ENCODE results near the gene TAS1R1.

TAS1R1 gene

DNA sequence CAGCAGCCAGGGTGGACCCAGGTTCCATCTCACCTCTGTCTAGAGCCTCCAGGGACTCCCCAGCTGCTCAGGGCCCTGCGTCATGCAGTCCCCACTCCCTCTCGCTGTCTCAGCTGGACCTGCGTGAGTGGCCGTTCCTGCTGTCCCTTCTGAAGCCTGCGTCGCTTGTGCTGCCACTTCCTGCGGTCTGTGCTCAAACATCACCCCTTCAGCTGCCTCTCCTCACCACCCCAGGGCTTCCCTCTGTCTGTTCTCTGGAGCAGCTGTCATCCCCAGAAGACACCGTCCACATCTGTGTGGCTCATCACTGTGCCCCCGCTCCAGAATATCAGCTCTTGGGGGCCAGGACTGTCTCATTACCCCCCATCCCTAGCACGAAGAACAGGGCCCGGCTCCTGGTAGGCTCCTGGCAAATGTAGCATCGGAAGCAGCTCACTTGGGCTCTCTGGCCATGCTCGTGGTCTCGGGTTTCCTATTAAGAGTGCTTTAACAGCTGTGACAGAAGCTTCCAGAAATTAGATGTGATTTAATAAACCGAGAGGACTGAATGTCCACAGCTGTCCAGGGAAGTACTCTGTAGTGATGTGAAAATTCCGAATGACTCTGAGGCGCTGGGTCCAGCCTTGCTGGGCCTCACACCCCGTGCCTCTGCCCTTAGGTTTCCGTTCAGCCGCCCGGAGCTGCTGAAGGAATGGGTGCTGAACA, 72.9 kb downstream of the TAS1R1 start:
- in situ Hi-C loops (cut with MboI; ENCODE audit: low sequenced_read_pairs) = no loop called here

DNA sequence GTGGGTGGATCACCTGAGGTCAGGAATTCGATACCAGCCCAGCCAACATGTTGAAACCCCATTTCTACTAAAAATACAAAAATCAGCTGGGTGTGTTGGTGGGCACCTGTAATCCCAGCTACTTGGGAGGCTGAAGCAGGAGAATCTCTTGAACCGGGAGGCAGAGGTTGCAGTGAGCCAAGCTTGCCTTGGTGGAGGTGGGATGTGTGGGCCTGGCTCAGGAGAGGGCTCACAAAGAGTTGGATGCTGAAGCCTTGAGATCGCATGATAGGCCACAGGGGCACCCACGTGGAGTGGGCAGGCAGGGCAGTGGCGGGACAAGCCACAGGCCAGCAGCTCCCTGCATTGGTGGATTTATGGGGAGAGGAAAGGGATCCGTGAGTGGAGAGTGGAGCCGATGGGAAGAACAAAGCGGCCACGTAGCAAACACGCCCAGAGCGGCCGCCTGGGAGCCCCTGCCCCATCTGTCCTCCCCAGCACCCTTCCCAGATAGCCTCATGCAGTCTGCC, 73.9 kb downstream of the TAS1R1 start:
- in situ Hi-C loops (cut with MboI; ENCODE audit: low sequenced_read_pairs) = no loop called here

All from HL-60/S4 (cell line).